ENCODE data around the gene SMAD9. TPM values are rescaled to one million over a fixed set of nuclear protein-coding genes. Genes with fewer than 3 reads are reported as not detected.
A peak's percentile ranks its signal among the peaks of the same experiment; 100 is the strongest.

The SMAD9 gene
- total RNA-seq, 2 donors from 2014 or later: 9.7 to 13.0 TPM

GRCh38 chr13:36837354-36838092 is 82.5 kb downstream of the SMAD9 start:
- no peak for DNase-seq
- ATAC-seq: no peak
- intact Hi-C loops (cut with DNase I, micrococcal nuclease): no loop called here

GRCh38 chr13:36834299-36834698 is 85.7 kb downstream of the SMAD9 start:
- intact Hi-C loops (cut with DNase I, micrococcal nuclease): no loop called here
- DNase-seq (no peak), ATAC-seq (no peak)

GRCh38 chr13:36831291-36831690 is 88.7 kb downstream of the SMAD9 start:
- intact Hi-C loops (cut with DNase I, micrococcal nuclease): no loop called here
- DNase-seq (no peak), ATAC-seq (no peak)

GRCh38 chr13:36829753-36830152 is 90.3 kb downstream of the SMAD9 start:
- intact Hi-C loops (cut with DNase I, micrococcal nuclease): no loop called here
- no peak for ATAC-seq
- no peak for DNase-seq

GRCh38 chr13:36822785-36823184 is 97.3 kb downstream of the SMAD9 start:
- DNase-seq (no peak), ATAC-seq (no peak)
- intact Hi-C loops (cut with DNase I, micrococcal nuclease): no loop called here

- intact Hi-C loops (cut with DNase I, micrococcal nuclease): no loop called here
- no peak for ATAC-seq
These were observed 99.8 kb downstream of the SMAD9 start for GRCh38 chr13:36820222-36820621.

DNA sequence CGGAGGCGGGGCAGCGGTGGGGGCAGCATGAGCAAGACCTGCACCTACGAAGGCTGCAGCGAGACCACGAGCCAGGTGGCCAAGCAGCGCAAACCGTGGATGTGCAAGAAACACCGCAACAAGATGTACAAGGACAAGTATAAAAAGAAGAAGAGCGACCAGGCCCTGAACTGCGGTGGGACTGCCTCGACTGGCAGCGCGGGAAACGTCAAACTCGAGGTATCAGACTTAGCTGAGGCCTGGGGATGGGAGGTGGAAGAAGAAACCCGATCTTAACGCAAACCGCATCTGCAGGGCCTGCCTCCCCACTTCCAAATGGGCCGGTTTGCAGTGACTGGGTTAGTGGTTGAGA is 100.3 kb downstream of the SMAD9 start:
- DNase-seq: no peak
- intact Hi-C loops (cut with DNase I, micrococcal nuclease): no loop called here
- peak; percentile 23 for ATAC-seq

More at GRCh38 chr13:36820222-36820621, 99.8 kb downstream of the SMAD9 start:
- DNase-seq: no peak

DNA sequence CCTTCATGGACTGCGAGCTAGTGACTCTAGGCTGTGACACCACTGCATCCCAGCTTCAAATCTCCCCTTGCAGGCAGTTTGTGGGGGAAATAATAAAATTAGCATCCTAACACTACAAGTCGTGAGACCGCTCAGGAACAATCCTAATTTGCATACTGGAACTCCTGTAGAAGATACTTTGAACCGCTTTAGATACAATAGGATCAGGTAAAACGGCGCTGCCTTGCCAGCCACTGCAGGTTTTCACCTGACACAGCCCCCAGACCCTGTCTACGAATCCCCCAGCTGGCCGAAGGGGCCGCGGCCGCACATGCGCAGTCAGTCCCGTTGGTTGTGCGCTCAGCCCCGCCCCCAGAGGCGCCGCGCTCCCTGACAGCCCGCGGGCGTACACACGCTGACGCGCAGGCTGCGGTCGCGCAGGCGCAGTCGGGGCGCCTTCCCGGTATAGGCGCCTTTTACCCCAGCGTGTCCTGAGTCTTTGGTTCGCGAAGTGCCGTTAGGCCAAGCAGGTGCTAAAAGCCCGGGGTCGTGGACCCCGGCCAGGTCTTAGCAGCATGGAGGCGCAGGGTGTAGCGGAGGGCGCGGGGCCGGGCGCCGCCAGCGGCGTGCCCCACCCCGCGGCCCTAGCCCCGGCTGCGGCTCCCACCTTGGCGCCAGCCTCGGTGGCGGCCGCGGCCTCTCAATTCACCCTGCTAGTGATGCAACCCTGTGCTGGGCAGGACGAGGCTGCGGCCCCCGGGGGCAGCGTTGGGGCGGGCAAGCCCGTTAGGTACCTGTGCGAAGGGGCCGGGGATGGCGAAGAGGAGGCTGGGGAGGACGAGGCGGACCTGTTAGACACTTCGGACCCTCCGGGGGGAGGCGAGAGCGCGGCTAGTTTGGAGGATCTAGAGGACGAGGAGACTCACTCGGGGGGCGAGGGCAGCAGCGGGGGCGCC is 101.0 kb downstream of the SMAD9 start, which contains the start of gene RFXAP:
Gene RFXAP, plus strand, starts transcription at position 419 of the 935 bp plus-strand sequence. Its CDS starts 136 bp downstream, at position 555.
- ATAC-seq: peak; percentile 98
- intact Hi-C loops (cut with DNase I, micrococcal nuclease): no loop called here
- peak; percentile 82 to 93 for DNase-seq

GRCh38 chr13:36817996-36818803 is 101.8 kb downstream of the SMAD9 start:
- peak; percentile 37 for ATAC-seq
- intact Hi-C loops (cut with DNase I, micrococcal nuclease): no loop called here
- no peak for DNase-seq

GRCh38 chr13:36815062-36815461 is 105.0 kb downstream of the SMAD9 start:
- no peak for DNase-seq

GRCh38 chr13:36814465-36814864 is 105.6 kb downstream of the SMAD9 start:
- ATAC-seq (no peak), DNase-seq (no peak)
- intact Hi-C loops (cut with DNase I, micrococcal nuclease): no loop called here

More at GRCh38 chr13:36815062-36815461, 105.0 kb downstream of the SMAD9 start:
- intact Hi-C loops (cut with DNase I, micrococcal nuclease): no loop called here
- ATAC-seq: no peak

GRCh38 chr13:36813225-36813624 is 106.8 kb downstream of the SMAD9 start:
- no peak for ATAC-seq
- intact Hi-C loops (cut with DNase I, micrococcal nuclease): no loop called here

GRCh38 chr13:36807616-36808015 is 112.4 kb downstream of the SMAD9 start:
- intact Hi-C loops (cut with DNase I, micrococcal nuclease): no loop called here
- ATAC-seq: no peak
- DNase-seq: no peak

More at GRCh38 chr13:36813225-36813624, 106.8 kb downstream of the SMAD9 start:
- no peak for DNase-seq

DNA sequence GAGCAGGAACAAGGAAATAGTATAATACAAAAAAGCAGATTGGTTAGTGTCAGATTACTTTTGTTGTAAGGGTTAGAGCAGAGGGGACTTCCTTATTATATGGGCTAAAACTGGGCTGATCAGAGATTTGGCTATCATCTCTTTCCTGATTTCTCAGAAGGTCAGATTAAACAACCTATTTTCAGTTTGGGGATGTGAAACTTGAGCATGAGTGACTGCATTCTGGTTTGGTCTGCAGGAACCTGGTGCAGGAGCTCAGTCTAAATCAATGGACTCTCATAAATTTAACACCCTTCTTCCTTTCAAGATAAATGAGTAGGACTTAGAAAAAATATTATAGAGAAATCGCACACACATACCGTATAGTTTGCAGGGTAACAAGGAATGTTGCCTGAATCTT is 113.9 kb downstream of the SMAD9 start:
- intact Hi-C loops (cut with DNase I, micrococcal nuclease): no loop called here
- peak; percentile 57 for ATAC-seq
- DNase-seq: no peak

DNA sequence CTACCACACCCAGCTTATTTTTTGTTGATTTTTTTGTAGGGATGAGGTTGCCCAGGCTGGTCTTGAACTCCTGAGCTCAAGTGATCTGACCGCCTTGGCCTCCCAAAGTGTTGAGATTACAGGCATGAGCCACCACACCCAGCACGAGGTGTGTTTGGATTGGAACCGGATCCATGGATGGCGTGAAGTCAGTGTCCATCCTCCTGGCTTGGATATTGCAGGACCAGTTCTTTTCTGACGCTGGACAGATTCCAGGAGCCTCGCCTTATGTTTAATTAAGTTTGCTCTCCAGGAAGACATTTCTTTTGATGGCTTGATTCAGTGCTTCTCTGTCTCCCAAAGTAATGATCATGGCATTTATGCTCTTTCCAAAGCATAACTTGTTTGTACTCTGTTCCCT is 115.5 kb downstream of the SMAD9 start:
- DNase-seq (peak; percentile 25 to 28), ATAC-seq (peak; percentile 77)
- intact Hi-C loops (cut with DNase I, micrococcal nuclease): no loop called here

DNA sequence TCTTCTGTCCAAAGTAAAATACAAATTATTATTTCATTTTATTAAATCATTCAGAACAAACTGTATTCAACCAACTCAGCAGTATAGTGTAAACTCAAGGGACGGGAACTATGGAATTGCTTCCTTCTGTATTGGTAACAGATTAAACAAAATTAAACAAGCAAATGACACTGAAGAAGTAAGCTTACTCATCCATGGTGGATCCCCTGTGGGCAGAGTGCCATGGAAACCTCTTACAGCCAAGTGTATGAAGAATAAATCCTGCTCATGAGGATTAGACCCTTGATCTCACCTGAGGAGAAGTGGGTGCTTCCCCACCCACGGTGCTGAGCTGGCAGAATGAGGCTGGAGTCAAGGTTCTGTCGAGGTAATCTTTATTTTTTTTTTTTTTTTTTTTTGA is 119.0 kb downstream of the SMAD9 start:
- intact Hi-C loops (cut with DNase I, micrococcal nuclease): no loop called here
- peak; percentile 17 for ATAC-seq
- no peak for DNase-seq

- intact Hi-C loops (cut with DNase I, micrococcal nuclease): no loop called here
- ATAC-seq: no peak
- no peak for DNase-seq
These were observed 124.0 kb downstream of the SMAD9 start for GRCh38 chr13:36796052-36796451.

GRCh38 chr13:36795463-36795862 is 124.6 kb downstream of the SMAD9 start:
- ATAC-seq (no peak), DNase-seq (no peak)
- intact Hi-C loops (cut with DNase I, micrococcal nuclease): no loop called here
